GM13977 (cell line): Measurements from ENCODE around the gene FXYD4.

Source experiments
- DNase-seq: peaks from one replicate; pipeline ENCODE4 v3.0.0; 2012; ENCODE audit warnings: low spot score
- in situ Hi-C: fragments of 300-500 bp; cut with MboI; formaldehyde crosslinking; loops from one replicate; pipeline ENCODE4 v1.12.0; 2022; ENCODE audit warnings: low sequenced_read_pairs, low pct_unique_long_range_greater_than_20kb, mixed read lengths, inconsistent platforms; ENCODE audit not compliant: unreplicated experiment
- TF ChIP-seq, protein P1 (sequence below): IDR thresholded peaks from 2 replicates; pipeline ENCODE4 v1.5.1; 2012; ENCODE audit warnings: mild to moderate bottlenecking, control low read depth; ENCODE audit not compliant: insufficient read depth; ENCODE audit errors: extremely low read depth, missing control alignments

FXYD4 gene

DNA sequence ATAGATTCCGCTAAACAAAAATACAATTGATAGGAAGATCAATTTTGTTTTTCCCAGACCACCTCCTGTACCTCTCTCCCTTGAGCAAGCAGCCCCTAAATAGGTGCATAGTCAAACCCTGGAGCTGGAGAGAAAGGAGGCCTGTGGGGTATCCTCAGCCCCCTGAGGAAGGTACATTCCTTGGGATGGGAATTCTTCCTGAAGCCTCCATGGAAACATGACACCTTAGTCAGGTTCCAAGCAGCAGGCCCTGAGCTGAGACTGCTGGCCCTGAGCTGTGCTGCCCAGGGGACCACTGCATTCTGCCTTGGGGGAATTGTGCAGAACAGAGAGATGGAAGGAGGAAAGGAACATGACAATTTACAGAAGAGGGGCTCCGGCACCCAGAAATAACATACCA, 30.2 kb downstream of the FXYD4 start:
- TF ChIP-seq, protein P1, sequence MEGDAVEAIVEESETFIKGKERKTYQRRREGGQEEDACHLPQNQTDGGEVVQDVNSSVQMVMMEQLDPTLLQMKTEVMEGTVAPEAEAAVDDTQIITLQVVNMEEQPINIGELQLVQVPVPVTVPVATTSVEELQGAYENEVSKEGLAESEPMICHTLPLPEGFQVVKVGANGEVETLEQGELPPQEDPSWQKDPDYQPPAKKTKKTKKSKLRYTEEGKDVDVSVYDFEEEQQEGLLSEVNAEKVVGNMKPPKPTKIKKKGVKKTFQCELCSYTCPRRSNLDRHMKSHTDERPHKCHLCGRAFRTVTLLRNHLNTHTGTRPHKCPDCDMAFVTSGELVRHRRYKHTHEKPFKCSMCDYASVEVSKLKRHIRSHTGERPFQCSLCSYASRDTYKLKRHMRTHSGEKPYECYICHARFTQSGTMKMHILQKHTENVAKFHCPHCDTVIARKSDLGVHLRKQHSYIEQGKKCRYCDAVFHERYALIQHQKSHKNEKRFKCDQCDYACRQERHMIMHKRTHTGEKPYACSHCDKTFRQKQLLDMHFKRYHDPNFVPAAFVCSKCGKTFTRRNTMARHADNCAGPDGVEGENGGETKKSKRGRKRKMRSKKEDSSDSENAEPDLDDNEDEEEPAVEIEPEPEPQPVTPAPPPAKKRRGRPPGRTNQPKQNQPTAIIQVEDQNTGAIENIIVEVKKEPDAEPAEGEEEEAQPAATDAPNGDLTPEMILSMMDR = no peak
- in situ Hi-C loops = no loop called here

DNA sequence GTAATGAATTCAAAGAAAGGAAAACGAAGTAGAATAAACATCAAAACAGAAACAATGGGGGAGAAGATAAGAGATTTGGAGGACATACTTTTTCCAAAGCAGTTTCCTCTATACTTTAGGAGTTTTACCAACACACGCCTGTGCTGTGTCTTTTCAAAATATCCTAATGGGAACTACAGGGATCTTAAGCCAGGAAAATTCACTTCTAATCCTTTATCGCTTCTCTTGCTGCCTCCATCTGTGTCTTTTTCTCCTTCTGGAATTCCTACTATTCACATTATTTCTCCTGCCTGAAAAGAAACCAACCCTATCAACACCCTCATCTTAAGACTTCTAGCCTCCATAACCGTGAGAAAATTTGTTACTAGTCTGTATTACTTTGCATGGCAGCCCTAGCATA, 30.7 kb downstream of the FXYD4 start:
- in situ Hi-C loops = no loop called here

More for the DNA sequence above, 30.2 kb downstream of the FXYD4 start:
- DNase-seq = no peak

DNA sequence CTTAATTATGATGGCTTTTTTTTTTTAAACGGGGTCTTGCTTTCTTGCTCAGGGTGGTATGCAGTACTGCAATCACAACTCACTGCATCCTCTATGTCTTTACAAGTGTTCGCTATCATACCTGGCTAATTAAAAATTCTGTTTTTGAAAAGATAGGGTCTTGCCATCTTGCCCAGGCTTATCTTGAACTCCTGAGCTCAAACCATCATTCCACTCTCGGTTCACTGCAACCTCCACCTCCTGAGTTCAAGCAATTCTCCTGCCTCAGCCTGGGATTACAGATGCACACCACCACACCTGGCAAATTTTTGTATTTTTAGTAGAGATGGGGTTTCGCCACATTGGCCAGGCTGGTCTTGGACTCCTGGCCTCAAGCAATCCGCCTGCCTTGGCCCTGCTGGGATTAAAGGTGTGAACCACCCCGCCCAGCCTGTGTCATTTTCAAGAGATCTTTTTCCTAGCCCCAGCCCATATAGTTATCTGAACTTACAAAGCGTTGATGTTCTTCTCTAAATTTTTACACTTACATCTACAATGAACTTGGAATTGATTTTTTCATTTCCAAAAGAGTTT, 31.5 kb downstream of the FXYD4 start:
- no peak for DNase-seq
- in situ Hi-C loops = no loop called here
- TF ChIP-seq, protein P1 = no peak

More for the DNA sequence above, 30.7 kb downstream of the FXYD4 start:
- TF ChIP-seq, protein P1 = no peak
- DNase-seq = no peak

DNA sequence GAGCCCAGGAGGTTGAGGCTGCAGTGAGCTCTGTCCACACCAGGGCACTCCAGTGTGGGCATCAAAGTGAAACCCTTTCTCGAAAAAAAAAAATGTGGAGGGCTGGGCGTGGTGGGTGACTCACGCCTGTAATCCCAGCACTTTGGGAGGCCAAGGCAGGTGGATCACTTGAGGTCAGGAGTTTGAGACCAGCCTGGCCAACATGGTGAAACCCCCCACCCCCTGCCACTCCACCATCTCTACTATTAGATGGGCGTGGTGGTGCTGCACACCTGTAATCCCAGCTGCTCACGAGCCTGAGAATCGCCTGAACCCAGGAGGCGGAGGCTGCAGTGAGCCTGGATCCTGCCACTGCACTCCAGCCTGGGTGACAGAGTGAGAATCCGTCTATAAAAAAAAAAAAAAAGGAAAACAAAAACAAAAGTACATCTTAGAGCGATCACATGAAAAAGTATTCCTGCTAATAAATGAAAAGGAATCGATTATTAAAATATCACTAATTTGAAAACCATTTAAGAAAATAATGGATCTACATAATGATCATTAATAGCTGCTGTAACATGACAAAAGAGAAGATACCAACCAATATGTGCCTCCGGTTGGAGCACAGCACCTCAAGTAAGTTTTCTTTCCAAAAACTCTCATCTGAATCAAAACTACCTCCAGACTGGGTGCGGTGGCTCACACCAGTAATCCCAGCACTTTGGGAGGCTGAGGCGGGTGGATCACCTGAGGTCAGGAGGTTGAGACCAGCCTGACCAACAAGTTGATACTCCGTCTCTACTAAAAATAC, 32.7 kb downstream of the FXYD4 start:
- no peak for DNase-seq
- in situ Hi-C loops = no loop called here
- TF ChIP-seq, protein P1 = no peak

DNA sequence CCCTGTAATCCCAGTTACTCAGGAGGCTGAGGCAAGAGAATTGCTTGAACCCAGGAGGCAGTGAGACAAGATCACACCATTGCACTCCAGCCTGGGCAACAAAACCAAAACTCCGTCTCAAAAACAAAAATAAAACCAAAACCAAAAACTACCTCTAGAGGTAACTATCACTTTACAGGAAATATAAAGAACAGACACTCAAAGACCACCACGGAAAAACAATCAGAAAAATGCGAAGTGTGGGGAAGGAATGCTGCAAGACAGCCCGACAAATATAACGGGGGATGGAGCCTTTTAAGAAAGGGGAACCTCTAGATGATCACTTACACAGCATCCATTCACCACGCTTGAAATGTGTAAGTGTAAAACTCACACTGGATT, 33.3 kb downstream of the FXYD4 start:
- TF ChIP-seq, protein P1 = no peak
- in situ Hi-C loops = no loop called here
- DNase-seq = no peak

DNA sequence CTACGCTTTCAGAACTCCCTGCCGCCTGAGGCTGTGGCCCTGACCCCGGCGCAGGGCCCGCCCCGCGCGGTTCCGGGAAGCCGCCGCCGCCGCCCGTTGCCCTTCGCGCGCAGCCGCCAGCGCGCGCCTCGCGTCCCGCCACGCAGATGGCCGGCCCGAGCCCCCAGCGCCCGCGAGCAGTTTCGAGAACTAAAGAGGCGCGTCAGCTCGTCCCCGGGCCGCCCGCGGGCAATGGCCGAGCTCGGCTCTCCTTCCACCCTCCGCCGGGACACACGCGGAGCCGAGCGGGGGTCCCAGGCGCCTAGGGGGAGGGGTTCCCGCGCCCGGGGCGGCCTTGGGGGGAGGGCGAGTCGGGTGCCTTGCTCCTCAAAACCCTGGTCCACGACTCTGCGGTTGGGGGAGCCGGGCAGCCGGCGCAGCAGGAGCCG, 35.7 kb downstream of the FXYD4 start:
- in situ Hi-C loops = no loop called here
- TF ChIP-seq, protein P1 = no peak
- peak; percentile 71 for DNase-seq
